ENCODE measurements around the gene STX1A.

The STX1A gene

DNA sequence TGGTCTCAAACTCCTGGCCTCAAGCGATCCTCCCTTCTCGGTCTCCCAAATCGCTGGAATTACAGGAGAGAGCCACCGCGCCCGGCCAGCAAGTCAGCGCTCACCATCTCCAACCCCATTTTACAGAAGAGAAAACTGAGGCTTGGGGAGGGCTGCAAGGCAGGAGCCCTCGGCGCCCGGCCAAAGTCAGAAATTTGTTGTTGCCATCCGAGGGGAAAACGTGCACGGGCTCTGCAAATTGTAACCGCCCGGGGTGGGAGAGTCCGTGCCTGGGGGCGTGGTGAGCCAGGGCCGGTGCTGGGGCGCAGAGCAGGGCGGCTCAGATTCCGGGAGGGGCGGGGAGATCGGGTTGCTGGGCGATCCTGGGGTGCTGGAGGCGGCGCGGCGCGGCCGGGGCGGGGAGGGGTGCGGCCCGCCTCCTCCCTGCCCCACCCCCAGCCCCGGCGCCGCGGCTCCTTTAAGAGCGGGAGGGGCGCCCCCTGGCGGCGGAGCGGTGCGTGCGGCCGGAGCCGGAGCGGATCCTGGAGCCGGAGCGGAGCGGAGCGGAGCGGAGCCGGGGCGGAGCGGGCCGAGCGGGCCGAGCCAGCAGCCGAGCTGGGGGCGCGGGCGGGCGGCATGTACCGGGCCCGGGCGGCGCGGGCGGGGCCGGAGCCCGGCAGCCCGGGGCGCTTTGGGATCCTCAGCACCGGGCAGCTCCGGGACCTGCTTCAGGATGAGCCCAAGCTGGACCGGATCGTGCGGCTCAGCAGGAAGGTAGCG, 51.9 kb downstream of the STX1A start, which contains the start of gene VPS37D (continued):
- TF ChIP-seq ZNF114 (tag by site-specific recombination; IDR thresholded peaks at IDR 0.05) (no peak), ZNF660 (tag by site-specific recombination; IDR thresholded peaks at IDR 0.05) (no peak; the same call in 1 of the 2 replicates), YY2 (tag by site-specific recombination; IDR thresholded peaks at IDR 0.05) (no peak), ZNF837 (tag by site-specific recombination; IDR thresholded peaks at IDR 0.05) (no peak), SP3 (tag by site-specific recombination; IDR thresholded peaks at IDR 0.05) (peak; percentile 59), ZNF248 (tag by site-specific recombination; IDR thresholded peaks at IDR 0.05) (no peak), ZNF792 (tag by site-specific recombination; IDR thresholded peaks at IDR 0.05) (no peak), ZNF830 (tag by site-specific recombination; IDR thresholded peaks at IDR 0.05; ENCODE audit: low read depth) (no peak), ZNF530 (tag by site-specific recombination; IDR thresholded peaks at IDR 0.05; ENCODE audit: low read depth) (no peak), ZNF350 (tag by site-specific recombination; IDR thresholded peaks at IDR 0.05) (no peak), ZNF776 (tag by site-specific recombination; IDR thresholded peaks at IDR 0.05; ENCODE audit: borderline replicate concordance) (no peak), ZNF777 (tag by site-specific recombination; IDR thresholded peaks at IDR 0.05; ENCODE audit: borderline replicate concordance) (no peak), ZNF423 (tag by site-specific recombination; IDR thresholded peaks at IDR 0.05) (no peak), ZNF654 (tag by site-specific recombination; IDR thresholded peaks at IDR 0.05; ENCODE audit: low read depth) (no peak), ZNF621 (tag by site-specific recombination; IDR thresholded peaks at IDR 0.05) (no peak), ZNF140 (tag by site-specific recombination; IDR thresholded peaks at IDR 0.05) (no peak), FEZF1 (tag by site-specific recombination; IDR thresholded peaks at IDR 0.05) (no peak), ZNF48 (tag by site-specific recombination; IDR thresholded peaks at IDR 0.05) (no peak), ZFP3 (tag by site-specific recombination; IDR thresholded peaks at IDR 0.05; ENCODE audit: low read depth) (peak; percentile 67; the same call in 1 of the 2 replicates), TRIM28 (IDR thresholded peaks at IDR 0.05; ENCODE audit: borderline replicate concordance, low read length) (no peak), ZNF155 (tag by site-specific recombination; IDR thresholded peaks at IDR 0.05) (no peak), ZNF23 (tag by site-specific recombination; IDR thresholded peaks at IDR 0.05; ENCODE audit: borderline replicate concordance) (no peak)
- TF ChIP-seq, protein P1, sequence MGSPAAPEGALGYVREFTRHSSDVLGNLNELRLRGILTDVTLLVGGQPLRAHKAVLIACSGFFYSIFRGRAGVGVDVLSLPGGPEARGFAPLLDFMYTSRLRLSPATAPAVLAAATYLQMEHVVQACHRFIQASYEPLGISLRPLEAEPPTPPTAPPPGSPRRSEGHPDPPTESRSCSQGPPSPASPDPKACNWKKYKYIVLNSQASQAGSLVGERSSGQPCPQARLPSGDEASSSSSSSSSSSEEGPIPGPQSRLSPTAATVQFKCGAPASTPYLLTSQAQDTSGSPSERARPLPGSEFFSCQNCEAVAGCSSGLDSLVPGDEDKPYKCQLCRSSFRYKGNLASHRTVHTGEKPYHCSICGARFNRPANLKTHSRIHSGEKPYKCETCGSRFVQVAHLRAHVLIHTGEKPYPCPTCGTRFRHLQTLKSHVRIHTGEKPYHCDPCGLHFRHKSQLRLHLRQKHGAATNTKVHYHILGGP (tag by site-specific recombination; IDR thresholded peaks at IDR 0.05), result no peak
- TF ChIP-seq, protein P2, sequence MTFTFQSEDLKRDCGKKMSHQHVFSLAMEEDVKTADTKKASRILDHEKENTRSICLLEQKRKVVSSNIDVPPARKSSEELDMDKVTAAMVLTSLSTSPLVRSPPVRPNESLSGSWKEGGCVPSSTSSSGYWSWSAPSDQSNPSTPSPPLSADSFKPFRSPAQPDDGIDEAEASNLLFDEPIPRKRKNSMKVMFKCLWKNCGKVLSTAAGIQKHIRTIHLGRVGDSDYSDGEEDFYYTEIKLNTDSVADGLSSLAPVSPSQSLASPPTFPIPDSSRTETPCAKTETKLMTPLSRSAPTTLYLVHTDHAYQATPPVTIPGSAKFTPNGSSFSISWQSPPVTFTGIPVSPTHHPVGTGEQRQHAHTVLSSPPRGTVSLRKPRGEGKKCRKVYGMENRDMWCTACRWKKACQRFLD (tag by site-specific recombination; IDR thresholded peaks at IDR 0.05), result no peak
- TF ChIP-seq, protein P3, sequence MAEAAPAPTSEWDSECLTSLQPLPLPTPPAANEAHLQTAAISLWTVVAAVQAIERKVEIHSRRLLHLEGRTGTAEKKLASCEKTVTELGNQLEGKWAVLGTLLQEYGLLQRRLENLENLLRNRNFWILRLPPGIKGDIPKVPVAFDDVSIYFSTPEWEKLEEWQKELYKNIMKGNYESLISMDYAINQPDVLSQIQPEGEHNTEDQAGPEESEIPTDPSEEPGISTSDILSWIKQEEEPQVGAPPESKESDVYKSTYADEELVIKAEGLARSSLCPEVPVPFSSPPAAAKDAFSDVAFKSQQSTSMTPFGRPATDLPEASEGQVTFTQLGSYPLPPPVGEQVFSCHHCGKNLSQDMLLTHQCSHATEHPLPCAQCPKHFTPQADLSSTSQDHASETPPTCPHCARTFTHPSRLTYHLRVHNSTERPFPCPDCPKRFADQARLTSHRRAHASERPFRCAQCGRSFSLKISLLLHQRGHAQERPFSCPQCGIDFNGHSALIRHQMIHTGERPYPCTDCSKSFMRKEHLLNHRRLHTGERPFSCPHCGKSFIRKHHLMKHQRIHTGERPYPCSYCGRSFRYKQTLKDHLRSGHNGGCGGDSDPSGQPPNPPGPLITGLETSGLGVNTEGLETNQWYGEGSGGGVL (tag by site-specific recombination; IDR thresholded peaks at IDR 0.05), result 0 out of 2 replicates have a peak, but pooled peaks have one; percentile 17
- TF ChIP-seq, protein P4, sequence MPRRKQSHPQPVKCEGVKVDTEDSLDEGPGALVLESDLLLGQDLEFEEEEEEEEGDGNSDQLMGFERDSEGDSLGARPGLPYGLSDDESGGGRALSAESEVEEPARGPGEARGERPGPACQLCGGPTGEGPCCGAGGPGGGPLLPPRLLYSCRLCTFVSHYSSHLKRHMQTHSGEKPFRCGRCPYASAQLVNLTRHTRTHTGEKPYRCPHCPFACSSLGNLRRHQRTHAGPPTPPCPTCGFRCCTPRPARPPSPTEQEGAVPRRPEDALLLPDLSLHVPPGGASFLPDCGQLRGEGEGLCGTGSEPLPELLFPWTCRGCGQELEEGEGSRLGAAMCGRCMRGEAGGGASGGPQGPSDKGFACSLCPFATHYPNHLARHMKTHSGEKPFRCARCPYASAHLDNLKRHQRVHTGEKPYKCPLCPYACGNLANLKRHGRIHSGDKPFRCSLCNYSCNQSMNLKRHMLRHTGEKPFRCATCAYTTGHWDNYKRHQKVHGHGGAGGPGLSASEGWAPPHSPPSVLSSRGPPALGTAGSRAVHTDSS (tag by site-specific recombination; IDR thresholded peaks at IDR 0.05), result no peak

Data from HEK293 (cell line).